Activated CD4-positive, alpha-beta T cell treated with anti-CD3 and anti-CD28 coated beads, Interleukin-2, amount 50 U/mL, for 1 hour (primary cell): ENCODE measurements around the gene IFNL1.
"Not testable (repeated sequence)": the region's sequence is repeated elsewhere in the genome, so short reads cannot be mapped to it uniquely, and the experiment has no call there.

Source experiments
- DNase-seq: peaks from one replicate; pipeline ENCODE4 v3.0.0-alpha.2; 2020

Gene IFNL1

GRCh38 chr19:39296055-39296645, at the start of gene IFNL1:
Gene IFNL1 (plus strand): TSS chr19:39296407. CDS start chr19:39296422, 15 bp downstream.
- no peak for DNase-seq

- no peak for DNase-seq
Measured at GRCh38 chr19:39246951-39247669, 49.1 kb upstream of the IFNL1 start.

GRCh38 chr19:39247701-39248664, 48.2 kb upstream of the IFNL1 start:
- no peak for DNase-seq

GRCh38 chr19:39248806-39249205, 47.4 kb upstream of the IFNL1 start, which contains the start of gene IFNL4:
Gene IFNL4 (minus strand): TSS chr19:39248856.
- no peak for DNase-seq

- no peak for DNase-seq
Measured at GRCh38 chr19:39251081-39251480, 45.1 kb upstream of the IFNL1 start.

- no peak for DNase-seq
Measured at GRCh38 chr19:39251846-39252245, 44.4 kb upstream of the IFNL1 start.

GRCh38 chr19:39252458-39252857, 43.7 kb upstream of the IFNL1 start:
- DNase-seq = no peak

- DNase-seq = no peak
Measured at GRCh38 chr19:39253374-39254149, 42.6 kb upstream of the IFNL1 start.

- no peak for DNase-seq
Measured at GRCh38 chr19:39254531-39255345, 41.5 kb upstream of the IFNL1 start.

- no peak for DNase-seq
Measured at GRCh38 chr19:39257227-39257626, 39.0 kb upstream of the IFNL1 start.

- no peak for DNase-seq
Measured at GRCh38 chr19:39261704-39262103, 34.5 kb upstream of the IFNL1 start.

GRCh38 chr19:39262496-39262895, 33.7 kb upstream of the IFNL1 start:
- no peak for DNase-seq

GRCh38 chr19:39263912-39264305, 32.3 kb upstream of the IFNL1 start:
- DNase-seq = no peak

- no peak for DNase-seq
Measured at GRCh38 chr19:39264306-39265290, 31.6 kb upstream of the IFNL1 start.

GRCh38 chr19:39265321-39265916, 30.8 kb upstream of the IFNL1 start:
- no peak for DNase-seq

GRCh38 chr19:39268085-39268484, 28.1 kb upstream of the IFNL1 start, which contains the start of gene IFNL2:
Gene IFNL2 (plus strand): TSS chr19:39268396. CDS start chr19:39268569, 173 bp downstream.
- DNase-seq = not testable (repeated sequence)

GRCh38 chr19:39268531-39269223, 27.5 kb upstream of the IFNL1 start:
- DNase-seq = not testable (repeated sequence)

- not testable (repeated sequence) for DNase-seq
Measured at GRCh38 chr19:39269369-39269768, 26.8 kb upstream of the IFNL1 start.
